B cell (primary cell): ENCODE results near the gene SLC9A5. TPM values are rescaled to one million over a fixed set of nuclear protein-coding genes. Genes with fewer than 3 reads are reported as not detected.

ENCODE experiments used
- ATAC-seq: fragments of 200-7000 bp; cut with Tn5 transposase; one replicate; pipeline ENCODE4 v1.10.0; 2021; ENCODE audit warnings: low read depth, mild to moderate bottlenecking, moderate number of reproducible peaks, moderate library complexity
- CTCF ChIA-PET: fragments of 350-600 bp; sonication (Branson Sonifier 250); formaldehyde crosslinking; loops from one replicate; lab custom pipeline; 2021; ENCODE audit warnings: antibody characterized with exemption, inconsistent platforms; lab: Charles Lee
- POLR2A ChIA-PET: fragments of 350-600 bp; sonication (Branson Sonifier 250); formaldehyde crosslinking; loops from one replicate; lab custom pipeline; 2021; ENCODE audit warnings: antibody characterized with exemption; lab: Charles Lee
- DNase-seq: peaks from one replicate; pipeline ENCODE4 v3.0.0; 2013
- H2AFZ ChIP-seq: 2 replicates; pipeline ENCODE4 v1.6.1; 2012; ENCODE audit warnings: mild to moderate bottlenecking, low read depth, low read length; ENCODE audit not compliant: insufficient read depth, poor library complexity, severe bottlenecking
- H3K27ac ChIP-seq, 2 donors: 1 replicate in 1 of 2; 2 replicates in 1 of 2; pipeline ENCODE4 v1.5.1; 2012 to 2013; ENCODE audit warnings: low read length in 2 of 2, mild to moderate bottlenecking in 2 of 2, moderate library complexity in 1 of 2
- H3K27me3 ChIP-seq, 4 experiments: fragments of 200-600 bp in 1 of 4; sonication (generic) in 1 of 4; replicated peaks in 1 of 4; 1 replicate in 2 of 4; 2 replicates in 2 of 4; pipeline versions ENCODE4 v1.6.1 to v1.7.0; 2013 to 2016; ENCODE audit warnings: low read length in 3 of 4, mild to moderate bottlenecking in 2 of 4, mixed read lengths in 1 of 4, moderate library complexity in 1 of 4; ENCODE audit not compliant: insufficient read depth in 4 of 4, control insufficient read depth in 3 of 4; ENCODE audit errors: control extremely low read depth in 1 of 4
- H3K36me3 ChIP-seq, 2 experiments: replicated peaks in 1 of 2; 1 replicate in 1 of 2; 2 replicates in 1 of 2; pipeline versions ENCODE4 v1.6.1 to v1.7.1; 2013; ENCODE audit warnings: low read length in 1 of 2; ENCODE audit not compliant: insufficient read depth in 2 of 2, control insufficient read depth in 1 of 2; ENCODE audit errors: control extremely low read depth in 1 of 2, extremely low read depth in 1 of 2
- H3K4me1 ChIP-seq, 2 donors: fragments of 200-600 bp in 1 of 2; sonication (generic) in 1 of 2; 1 replicate in 1 of 2; 2 replicates in 1 of 2; pipeline versions ENCODE4 v1.5.1 to v1.6.1; 2013 to 2017; ENCODE audit warnings: low read length in 2 of 2; ENCODE audit not compliant: control insufficient read depth in 2 of 2, insufficient read depth in 2 of 2
- H3K4me2 ChIP-seq: replicated peaks from 2 replicates; pipeline ENCODE3; 2012; ENCODE audit warnings: mild to moderate bottlenecking, low read depth, low read length; ENCODE audit not compliant: poor library complexity, severe bottlenecking
- H3K4me3 ChIP-seq, 5 experiments: fragments of 200-600 bp in 1 of 5; sonication (generic) in 1 of 5; 1 replicate in 3 of 5; 2 replicates in 2 of 5; pipeline versions ENCODE4 v1.5.1 to v1.7.0; 2011 to 2016; ENCODE audit warnings: low read length in 4 of 5, mild to moderate bottlenecking in 4 of 5, low read depth in 2 of 5, control low read depth in 1 of 5, moderate library complexity in 1 of 5; ENCODE audit not compliant: insufficient read depth in 1 of 5; ENCODE audit errors: control extremely low read depth in 1 of 5, extremely low read depth in 1 of 5
- H3K79me2 ChIP-seq: fragments of 200-600 bp; sonication (generic); one replicate; pipeline ENCODE4 v1.6.0; 2016; ENCODE audit warnings: low read length; ENCODE audit not compliant: control insufficient read depth, insufficient read depth
- H3K9ac ChIP-seq: fragments of 200-600 bp; sonication (generic); 2 replicates; pipeline ENCODE4 v1.6.1; 2017; ENCODE audit warnings: mild to moderate bottlenecking, low read length, moderate library complexity
- H3K9me3 ChIP-seq, 3 donors: one replicate each; pipeline versions ENCODE4 v1.6.1 to v1.7.1; 2013; ENCODE audit warnings: low read length in 2 of 3; ENCODE audit not compliant: control insufficient read depth in 2 of 3, insufficient read depth in 1 of 3; ENCODE audit errors: control extremely low read depth in 1 of 3
- H4K20me1 ChIP-seq: 2 replicates; pipeline ENCODE4 v1.6.0; 2012; ENCODE audit warnings: mild to moderate bottlenecking, low read length; ENCODE audit not compliant: insufficient read depth, control insufficient read depth, poor library complexity, severe bottlenecking
- H3K27ac Mint-ChIP-seq: one replicate; pipeline ENCODE4 v1.8.0; 2021; ENCODE audit warnings: mixed read lengths
- H3K27me3 Mint-ChIP-seq: one replicate; pipeline ENCODE4 v1.8.0; 2021; ENCODE audit warnings: mixed read lengths
- H3K4me1 Mint-ChIP-seq: one replicate; pipeline ENCODE4 v1.8.0; 2021; ENCODE audit warnings: mixed read lengths
- H3K4me3 Mint-ChIP-seq: one replicate; pipeline ENCODE4 v1.8.0; 2021; ENCODE audit warnings: mixed read lengths
- H3K9me3 Mint-ChIP-seq: one replicate; pipeline ENCODE4 v1.8.0; 2022; ENCODE audit warnings: mixed read lengths; ENCODE audit not compliant: insufficient read depth
- EZH2 ChIP-seq: IDR thresholded peaks from 2 replicates; pipeline ENCODE4 v1.6.1; 2012; ENCODE audit warnings: borderline replicate concordance, low read depth, mild to moderate bottlenecking, moderate library complexity, low read length; ENCODE audit not compliant: insufficient read depth, poor library complexity, severe bottlenecking
- WGBS: methylation state at CpG from one replicate; pipeline ENCODE4 v1.1.5; 2013; ENCODE audit warnings: missing lambda C conversion rate; ENCODE audit not compliant: insufficient coverage; 5-methylcytosine and 5-hydroxymethylcytosine counted together
- intact Hi-C: fragments of 100-400 bp; cut with micrococcal nuclease; formaldehyde crosslinking; loops from one replicate; pipeline ENCODE4 v1.10.0; 2022
- polyA plus RNA-seq: library from polyadenylated mRNA; depleted of rRNA; stranded (reverse); fragments of >200 nt; gene quantifications from 2 replicates; pipeline ENCODE4 v1.2.3, GENCODE V29; 2012
- total RNA-seq, 2 donors: library from RNA; stranded (reverse); fragments of 120-200 nt in 1 of 2; gene quantifications; 1 replicate in 1 of 2; 2 replicates in 1 of 2; pipeline versions ENCODE4 v1.2.3 to v1.2.4, GENCODE V29; 2013 to 2022
- TF ChIP-seq, protein P1 (sequence below): fragments of 200-600 bp; IDR thresholded peaks from one replicate; pipeline ENCODE4 v1.8.0; 2022; ENCODE audit warnings: antibody characterized with exemption, mild to moderate bottlenecking

Gene SLC9A5
- total and polyA plus RNA-seq, 2 donors (not counting 1 experiment from before 2014, with no cell fraction given): 1.7 TPM

DNA sequence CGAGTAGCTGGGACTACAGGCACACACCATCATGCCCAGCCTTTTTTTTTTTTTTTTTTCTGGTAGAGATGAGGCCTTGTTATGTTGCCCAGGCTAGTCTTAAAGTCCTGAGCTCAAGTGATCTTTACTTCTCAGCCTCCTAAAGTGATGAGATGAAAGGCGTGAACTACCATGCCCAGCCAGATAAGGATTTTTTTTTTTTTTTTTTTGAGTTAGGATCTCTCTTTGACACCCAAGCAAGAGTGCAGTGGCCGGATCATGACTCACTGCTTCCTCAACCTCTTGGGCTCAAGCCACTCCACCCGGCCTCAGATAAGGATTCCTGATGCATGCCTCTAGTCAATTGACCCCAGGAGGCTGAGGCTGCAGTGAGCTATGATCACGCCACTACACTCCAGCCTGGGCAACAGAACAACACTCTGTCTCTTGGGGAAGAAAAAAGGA is 19.4 kb downstream of the SLC9A5 start:
- Histone ChIP-seq H3K36me3 (no peaks in the 10 kb centered on the region), H3K79me2 (no peaks in the 10 kb centered on the region), H2AFZ (no peak overlapping the region), H3K27me3 (no peaks in the 10 kb centered on the region), H4K20me1 (no peaks in the 10 kb centered on the region), H3K4me2 (no peak overlapping the region), H3K9me3 (no peaks in the 10 kb centered on the region), H3K9ac (no peak overlapping the region), H3K4me1 (no peaks in the 10 kb centered on the region), H3K4me3 (no peak overlapping the region), H3K27ac (no peak overlapping the region)
- no peak overlapping the region for H3K4me3 Mint-ChIP-seq
- no peaks in the 10 kb centered on the region for H3K4me1 Mint-ChIP-seq
- peaks cover 5% of the 10 kb centered on the region for H3K27me3 Mint-ChIP-seq
- ATAC-seq (no peak), DNase-seq (no peak)
- intact Hi-C loops: no loop called here
- ChIA-PET POLR2A (interaction anchor here (0.7 kb wide), 1 partner anchor 554 kb away, joined by 7 read pairs; no protein-coding TSS in a partner anchor), CTCF (interaction anchor here (0.6 kb wide), 1 partner anchor 116 kb away, joined by 3 read pairs; no protein-coding TSS in a partner anchor)
- TF ChIP-seq, protein P1, sequence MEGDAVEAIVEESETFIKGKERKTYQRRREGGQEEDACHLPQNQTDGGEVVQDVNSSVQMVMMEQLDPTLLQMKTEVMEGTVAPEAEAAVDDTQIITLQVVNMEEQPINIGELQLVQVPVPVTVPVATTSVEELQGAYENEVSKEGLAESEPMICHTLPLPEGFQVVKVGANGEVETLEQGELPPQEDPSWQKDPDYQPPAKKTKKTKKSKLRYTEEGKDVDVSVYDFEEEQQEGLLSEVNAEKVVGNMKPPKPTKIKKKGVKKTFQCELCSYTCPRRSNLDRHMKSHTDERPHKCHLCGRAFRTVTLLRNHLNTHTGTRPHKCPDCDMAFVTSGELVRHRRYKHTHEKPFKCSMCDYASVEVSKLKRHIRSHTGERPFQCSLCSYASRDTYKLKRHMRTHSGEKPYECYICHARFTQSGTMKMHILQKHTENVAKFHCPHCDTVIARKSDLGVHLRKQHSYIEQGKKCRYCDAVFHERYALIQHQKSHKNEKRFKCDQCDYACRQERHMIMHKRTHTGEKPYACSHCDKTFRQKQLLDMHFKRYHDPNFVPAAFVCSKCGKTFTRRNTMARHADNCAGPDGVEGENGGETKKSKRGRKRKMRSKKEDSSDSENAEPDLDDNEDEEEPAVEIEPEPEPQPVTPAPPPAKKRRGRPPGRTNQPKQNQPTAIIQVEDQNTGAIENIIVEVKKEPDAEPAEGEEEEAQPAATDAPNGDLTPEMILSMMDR: no peak
- TF ChIP-seq EZH2: no peak
- no peak overlapping the region for H3K27ac Mint-ChIP-seq
- no CpG with 5 or more reads among the region's 5 CpGs for WGBS
- H3K9me3 Mint-ChIP-seq: no peaks in the 10 kb centered on the region

DNA sequence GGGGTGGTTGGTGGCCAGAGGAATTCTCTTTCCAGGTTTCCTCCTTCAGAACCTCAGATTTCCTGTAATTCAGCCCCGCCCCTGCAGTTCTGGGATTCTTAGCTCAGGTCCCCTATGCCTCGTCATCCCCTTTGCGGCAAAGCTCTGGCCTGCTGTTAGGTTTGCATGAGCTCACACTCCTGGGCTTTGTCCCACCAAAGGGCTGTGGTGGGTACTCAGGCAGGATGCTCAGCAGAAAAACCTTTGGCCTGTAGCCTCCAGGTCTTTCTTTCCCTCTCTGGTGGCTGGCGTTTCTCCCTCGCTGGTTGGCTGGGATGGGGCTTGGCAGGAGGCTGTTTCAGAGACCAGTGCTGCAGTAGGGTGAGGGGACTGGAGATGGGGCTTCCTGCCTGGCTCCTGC is 21.0 kb downstream of the SLC9A5 start:
- Mint-ChIP-seq H3K9me3 (no peaks in the 10 kb centered on the region), H3K4me1 (no peaks in the 10 kb centered on the region), H3K27ac (no peak overlapping the region), H3K4me3 (no peak overlapping the region), H3K27me3 (peaks cover 3% of the 10 kb centered on the region)
- Histone ChIP-seq H3K36me3 (no peaks in the 10 kb centered on the region), H3K27ac (no peak overlapping the region), H3K4me1 (no peaks in the 10 kb centered on the region), H3K27me3 (no peaks in the 10 kb centered on the region), H3K9ac (no peak overlapping the region), H2AFZ (no peak overlapping the region), H3K9me3 (no peaks in the 10 kb centered on the region), H3K4me3 (no peak overlapping the region), H3K4me2 (no peak overlapping the region), H3K79me2 (no peaks in the 10 kb centered on the region), H4K20me1 (no peaks in the 10 kb centered on the region)
- no peak for DNase-seq
- CTCF ChIA-PET: interaction anchor here (0.7 to 1.4 kb wide), 3 partner anchors 9 to 74 kb away, joined by 3 to 5 read pairs (median 3); no protein-coding TSS in a partner anchor
- no peak for ATAC-seq
- POLR2A ChIA-PET: no interaction called here
- 66% methylated on average over 3 of the region's 5 CpGs for WGBS
- no peak for TF ChIP-seq EZH2
- TF ChIP-seq, protein P1: no peak
- intact Hi-C loops: no loop called here
